ENCODE results near the gene CDYL2.

The CDYL2 gene

GRCh38 chr16:80577485-80578280, 226.7 kb downstream of the CDYL2 start:
- H3K4me1 Mint-ChIP-seq: peaks cover 31% of the 10 kb centered on the region
- peaks cover 4% of the 10 kb centered on the region for H3K9me3 Mint-ChIP-seq
- no peak overlapping the region for H3K27ac Mint-ChIP-seq
- H3K4me3 Mint-ChIP-seq: no peak overlapping the region
- H3K27me3 Mint-ChIP-seq: no peaks in the 10 kb centered on the region
- H3K36me3 Mint-ChIP-seq: peaks cover 2% of the 10 kb centered on the region

- H3K27me3 Mint-ChIP-seq: no peaks in the 10 kb centered on the region
- H3K36me3 Mint-ChIP-seq: peaks cover 2% of the 10 kb centered on the region
- H3K27ac Mint-ChIP-seq: no peak overlapping the region
- H3K4me3 Mint-ChIP-seq: no peak overlapping the region
- H3K9me3 Mint-ChIP-seq: peaks cover 4% of the 10 kb centered on the region
- H3K4me1 Mint-ChIP-seq: peaks cover 29% of the 10 kb centered on the region
Observed at GRCh38 chr16:80576343-80576912, 228.0 kb downstream of the CDYL2 start.

GRCh38 chr16:80573700-80574120, 230.7 kb downstream of the CDYL2 start:
- no peak overlapping the region for H3K4me3 Mint-ChIP-seq
- no peak overlapping the region for H3K27ac Mint-ChIP-seq
- no peaks in the 10 kb centered on the region for H3K36me3 Mint-ChIP-seq
- H3K9me3 Mint-ChIP-seq: no peaks in the 10 kb centered on the region
- H3K27me3 Mint-ChIP-seq: no peaks in the 10 kb centered on the region
- H3K4me1 Mint-ChIP-seq: peaks cover 33% of the 10 kb centered on the region

GRCh38 chr16:80570106-80570478, 234.3 kb downstream of the CDYL2 start:
- H3K4me3 Mint-ChIP-seq: peak overlapping the region; percentile 1

GRCh38 chr16:80569440-80570105, 234.8 kb downstream of the CDYL2 start:
- Mint-ChIP-seq H3K27ac (peak overlapping the region; percentile 60), H3K36me3 (peaks cover 2% of the 10 kb centered on the region), H3K4me3 (peak overlapping the region; percentile 1), H3K27me3 (no peaks in the 10 kb centered on the region), H3K4me1 (peaks cover 36% of the 10 kb centered on the region), H3K9me3 (no peaks in the 10 kb centered on the region)

More at GRCh38 chr16:80570106-80570478, 234.3 kb downstream of the CDYL2 start:
- Mint-ChIP-seq H3K4me1 (peaks cover 31% of the 10 kb centered on the region), H3K27ac (peak overlapping the region; percentile 60), H3K36me3 (peaks cover 2% of the 10 kb centered on the region), H3K27me3 (no peaks in the 10 kb centered on the region), H3K9me3 (no peaks in the 10 kb centered on the region)

GRCh38 chr16:80564394-80564793, 240.0 kb downstream of the CDYL2 start:
- H3K27me3 Mint-ChIP-seq: no peaks in the 10 kb centered on the region
- peaks cover 2% of the 10 kb centered on the region for H3K36me3 Mint-ChIP-seq
- H3K9me3 Mint-ChIP-seq: no peaks in the 10 kb centered on the region
- peaks cover 29% of the 10 kb centered on the region for H3K4me1 Mint-ChIP-seq
- no peak overlapping the region for H3K4me3 Mint-ChIP-seq
- peak overlapping the region; percentile 33 for H3K27ac Mint-ChIP-seq

GRCh38 chr16:80563066-80563465, 241.3 kb downstream of the CDYL2 start:
- H3K36me3 Mint-ChIP-seq: peaks cover 2% of the 10 kb centered on the region
- peaks cover 22% of the 10 kb centered on the region for H3K4me1 Mint-ChIP-seq
- no peak overlapping the region for H3K27ac Mint-ChIP-seq
- no peaks in the 10 kb centered on the region for H3K9me3 Mint-ChIP-seq
- no peaks in the 10 kb centered on the region for H3K27me3 Mint-ChIP-seq
- no peak overlapping the region for H3K4me3 Mint-ChIP-seq

- Mint-ChIP-seq H3K36me3 (no peaks in the 10 kb centered on the region), H3K9me3 (no peaks in the 10 kb centered on the region), H3K4me3 (no peak overlapping the region), H3K27me3 (no peaks in the 10 kb centered on the region), H3K27ac (no peak overlapping the region), H3K4me1 (peaks cover 12% of the 10 kb centered on the region)
Observed at GRCh38 chr16:80559369-80559768, 245.0 kb downstream of the CDYL2 start.

GRCh38 chr16:80557037-80557436, 247.4 kb downstream of the CDYL2 start:
- Mint-ChIP-seq H3K36me3 (no peaks in the 10 kb centered on the region), H3K27ac (no peak overlapping the region), H3K27me3 (no peaks in the 10 kb centered on the region), H3K9me3 (no peaks in the 10 kb centered on the region), H3K4me1 (peaks cover 17% of the 10 kb centered on the region), H3K4me3 (no peak overlapping the region)

- Mint-ChIP-seq H3K4me3 (no peak overlapping the region), H3K27ac (no peak overlapping the region), H3K27me3 (no peaks in the 10 kb centered on the region), H3K9me3 (no peaks in the 10 kb centered on the region), H3K4me1 (peaks cover 17% of the 10 kb centered on the region), H3K36me3 (no peaks in the 10 kb centered on the region)
Observed at GRCh38 chr16:80556481-80556880, 247.9 kb downstream of the CDYL2 start.

GRCh38 chr16:80554033-80554432, 250.4 kb downstream of the CDYL2 start:
- Mint-ChIP-seq H3K4me1 (peaks cover 17% of the 10 kb centered on the region), H3K9me3 (no peaks in the 10 kb centered on the region), H3K4me3 (no peak overlapping the region), H3K27ac (no peak overlapping the region), H3K36me3 (no peaks in the 10 kb centered on the region), H3K27me3 (no peaks in the 10 kb centered on the region)

GRCh38 chr16:80552277-80552676, 252.1 kb downstream of the CDYL2 start:
- no peak overlapping the region for H3K27ac Mint-ChIP-seq
- no peaks in the 10 kb centered on the region for H3K27me3 Mint-ChIP-seq
- H3K9me3 Mint-ChIP-seq: no peaks in the 10 kb centered on the region
- H3K4me1 Mint-ChIP-seq: peaks cover 17% of the 10 kb centered on the region
- no peak overlapping the region for H3K4me3 Mint-ChIP-seq
- H3K36me3 Mint-ChIP-seq: no peaks in the 10 kb centered on the region
